Tibial artery (tissue), 4 donors: ENCODE results near the gene APOH.
"Not testable (repeated sequence)": the region's sequence is repeated elsewhere in the genome, so short reads cannot be mapped to it uniquely, and the experiment has no call there.

Experiments
- DNase-seq, 2 donors: peaks; one replicate each; pipeline ENCODE4 v3.0.0-alpha.2; 2019
- H3K27ac ChIP-seq, 2 donors: fragments of 200-600 bp; sonication (generic) in 1 of 2; 1 replicate in 1 of 2; 2 replicates in 1 of 2; pipeline ENCODE4 v1.5.1; 2018 to 2019; ENCODE audit warnings: mild to moderate bottlenecking in 1 of 2
- H3K27me3 ChIP-seq, 2 donors: fragments of 200-600 bp; sonication (generic) in 1 of 2; one replicate each; pipeline versions ENCODE4 v1.5.1 to v1.6.0; 2016 to 2019
- H3K36me3 ChIP-seq, 3 donors: fragments of 200-600 bp; sonication (generic) in 2 of 3; one replicate each; pipeline ENCODE4 v1.5.1; 2016 to 2019; ENCODE audit warnings: mild to moderate bottlenecking in 2 of 3
- H3K4me1 ChIP-seq, 4 donors: fragments of 200-600 bp; sonication (generic) in 2 of 4; 1 replicate in 3 of 4; 2 replicates in 1 of 4; pipeline ENCODE4 v1.5.1; 2016 to 2019
- H3K4me3 ChIP-seq, 2 donors: fragments of 200-600 bp; sonication (generic) in 1 of 2; 1 replicate in 1 of 2; 2 replicates in 1 of 2; pipeline ENCODE4 v1.5.1; 2018 to 2019; ENCODE audit warnings: mild to moderate bottlenecking in 2 of 2
- H3K9me3 ChIP-seq, 3 donors: fragments of 200-600 bp; sonication (generic) in 1 of 3; one replicate each; pipeline ENCODE4 v1.5.1; 2016 to 2019
- CTCF ChIP-seq, 2 experiments: fragments of 200-600 bp in 1 of 2; fragments of 450-650 bp in 1 of 2; IDR thresholded peaks; one replicate each; pipeline ENCODE4 v1.5.1; 2017 to 2019; ENCODE audit warnings: antibody characterized with exemption in 2 of 2, mild to moderate bottlenecking in 1 of 2, moderate library complexity in 1 of 2
- intact Hi-C: fragments of 100-400 bp; cut with DNase I; formaldehyde crosslinking; loops from one replicate; pipeline ENCODE4 v1.15.0; 2023; ENCODE audit warnings: low total_unique reads

Gene APOH

GRCh38 chr17:66262767-66263166 lies 33.6 kb upstream of the APOH start:
- intact Hi-C loops, result no loop called here
- TF ChIP-seq CTCF (IDR thresholded peaks at IDR 0.05), result no peak
- Histone ChIP-seq H3K9me3 (no peaks in the 10 kb centered on the region), H3K27me3 (no peaks in the 10 kb centered on the region), H3K4me3 (no peak overlapping the region), H3K36me3 (no peaks in the 10 kb centered on the region), H3K27ac (no peak overlapping the region), H3K4me1 (no peaks in the 10 kb centered on the region)
- no peak for DNase-seq

DNA sequence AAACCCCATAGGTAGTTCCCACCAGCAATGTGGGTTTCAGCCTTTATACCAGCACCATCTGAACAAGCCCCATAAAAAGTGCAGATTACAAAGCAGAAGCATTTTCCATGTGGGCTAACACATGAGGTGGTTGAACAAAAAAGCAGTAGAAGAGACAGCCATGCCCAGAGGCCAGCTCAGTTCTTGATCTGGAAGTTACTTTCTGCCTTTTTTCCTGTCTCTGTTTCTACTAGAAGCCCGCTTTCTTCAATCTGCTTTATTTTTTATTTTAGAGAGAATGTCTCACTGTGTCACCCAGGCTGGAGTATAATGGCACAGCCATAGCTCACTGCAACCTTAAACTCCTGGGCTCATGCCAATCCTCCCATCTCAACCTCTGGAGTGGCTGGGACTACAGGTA lies 31.5 kb upstream of the APOH start:
- H3K36me3 ChIP-seq, result no peaks in the 10 kb centered on the region
- H3K9me3 ChIP-seq, result no peaks in the 10 kb centered on the region
- intact Hi-C loops, result no loop called here
- no peak for DNase-seq
- H3K27ac ChIP-seq, result no peak overlapping the region
- TF ChIP-seq CTCF (IDR thresholded peaks at IDR 0.05), result no peak
- no peaks in the 10 kb centered on the region for H3K4me1 ChIP-seq
- H3K27me3 ChIP-seq, result no peaks in the 10 kb centered on the region
- no peak overlapping the region for H3K4me3 ChIP-seq

GRCh38 chr17:66260275-66260674 lies 31.1 kb upstream of the APOH start:
- Histone ChIP-seq H3K27ac (no peak overlapping the region), H3K9me3 (no peaks in the 10 kb centered on the region), H3K36me3 (no peaks in the 10 kb centered on the region), H3K4me3 (no peak overlapping the region), H3K27me3 (no peaks in the 10 kb centered on the region), H3K4me1 (no peaks in the 10 kb centered on the region)
- intact Hi-C loops, result no loop called here
- DNase-seq, result no peak
- TF ChIP-seq CTCF (IDR thresholded peaks at IDR 0.05), result no peak

GRCh38 chr17:66255527-66255971 lies 26.3 kb upstream of the APOH start:
- Histone ChIP-seq H3K4me3 (no peak overlapping the region), H3K4me1 (no peaks in the 10 kb centered on the region), H3K27ac (no peak overlapping the region), H3K9me3 (no peaks in the 10 kb centered on the region), H3K27me3 (no peaks in the 10 kb centered on the region), H3K36me3 (no peaks in the 10 kb centered on the region)
- no peak for TF ChIP-seq CTCF (IDR thresholded peaks at IDR 0.05)
- DNase-seq, result no peak
- intact Hi-C loops, result loop anchor here (1.0 to 5.0 kb wide), 2 partner anchors 312 to 418 kb away; no protein-coding TSS in a partner anchor

DNA sequence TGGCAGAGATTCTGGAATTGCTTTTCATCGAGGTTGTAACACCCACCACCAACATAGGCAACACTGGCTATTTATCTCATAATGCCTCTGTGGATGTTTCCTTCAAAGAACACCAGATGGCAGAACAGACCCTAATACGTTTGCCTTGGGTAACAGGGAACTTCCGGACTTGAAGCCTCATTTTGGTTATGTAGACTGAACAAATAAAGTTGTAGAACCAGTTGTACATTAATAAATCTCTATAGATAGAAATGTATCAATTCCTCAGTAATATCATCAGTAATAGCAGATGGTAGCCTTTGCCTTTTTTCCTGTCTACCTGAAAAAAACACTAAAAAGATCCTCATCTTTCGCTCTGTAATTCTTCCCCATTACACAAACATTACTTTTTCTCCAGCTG lies 25.9 kb upstream of the APOH start:
- intact Hi-C loops, result loop anchor here (1.0 to 5.0 kb wide), 2 partner anchors 312 to 418 kb away; no protein-coding TSS in a partner anchor
- peak; percentile 73 to 82 for TF ChIP-seq CTCF (IDR thresholded peaks at IDR 0.05)
- Histone ChIP-seq H3K36me3 (no peaks in the 10 kb centered on the region), H3K4me3 (no peak overlapping the region), H3K27ac (no peak overlapping the region), H3K4me1 (no peaks in the 10 kb centered on the region), H3K9me3 (no peaks in the 10 kb centered on the region), H3K27me3 (no peaks in the 10 kb centered on the region)
- DNase-seq, result no peak

GRCh38 chr17:66253458-66253857 lies 24.2 kb upstream of the APOH start:
- H3K4me3 ChIP-seq, H3K9me3 ChIP-seq, H3K36me3 ChIP-seq, H3K27ac ChIP-seq, intact Hi-C loops, H3K4me1 ChIP-seq, H3K27me3 ChIP-seq, DNase-seq: not testable (repeated sequence)
